Left hindlimb (tissue), 1 donor: ENCODE results near the gene NDOR1.

ENCODE experiments used
- DNase-seq: peaks from one replicate; pipeline ENCODE4 v3.0.0-alpha.2; 2018

The NDOR1 gene

DNA sequence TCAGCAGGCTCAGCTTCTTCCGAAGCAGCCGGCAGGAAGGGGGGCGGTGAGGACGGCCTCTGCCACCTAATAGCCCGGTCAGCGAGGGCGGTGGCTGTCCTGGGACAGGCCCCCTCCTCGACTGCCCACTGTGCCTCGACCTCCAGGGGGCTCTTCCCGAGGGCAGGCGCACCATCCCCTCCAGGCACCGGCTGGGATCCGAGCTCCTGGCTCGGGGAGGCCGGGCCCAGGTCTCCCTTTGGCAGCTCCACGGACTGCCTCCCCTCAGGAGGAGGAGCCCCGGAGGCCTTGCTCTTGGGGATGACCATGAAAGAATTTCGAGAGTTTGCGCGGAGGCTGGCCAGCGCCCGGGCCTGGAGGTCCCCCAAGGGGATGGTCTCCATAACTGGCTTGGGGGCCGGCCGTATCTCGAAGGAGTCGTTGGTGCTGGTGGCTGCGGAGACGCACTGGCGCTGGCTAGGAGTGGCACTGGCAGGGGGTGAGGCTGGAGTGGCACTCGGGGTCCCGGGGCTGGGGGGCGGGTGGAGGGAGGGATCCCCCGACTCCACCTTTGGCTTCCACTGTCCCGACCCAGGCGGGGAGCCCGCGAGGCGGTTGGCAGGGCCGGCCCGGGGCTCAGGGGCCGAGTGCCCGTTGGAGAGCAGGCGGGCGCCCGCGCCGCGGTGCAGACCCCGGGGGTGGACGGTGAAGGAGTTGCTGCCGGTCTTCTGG lies 5.9 kb upstream of the NDOR1 start:
- no peak for DNase-seq

DNA sequence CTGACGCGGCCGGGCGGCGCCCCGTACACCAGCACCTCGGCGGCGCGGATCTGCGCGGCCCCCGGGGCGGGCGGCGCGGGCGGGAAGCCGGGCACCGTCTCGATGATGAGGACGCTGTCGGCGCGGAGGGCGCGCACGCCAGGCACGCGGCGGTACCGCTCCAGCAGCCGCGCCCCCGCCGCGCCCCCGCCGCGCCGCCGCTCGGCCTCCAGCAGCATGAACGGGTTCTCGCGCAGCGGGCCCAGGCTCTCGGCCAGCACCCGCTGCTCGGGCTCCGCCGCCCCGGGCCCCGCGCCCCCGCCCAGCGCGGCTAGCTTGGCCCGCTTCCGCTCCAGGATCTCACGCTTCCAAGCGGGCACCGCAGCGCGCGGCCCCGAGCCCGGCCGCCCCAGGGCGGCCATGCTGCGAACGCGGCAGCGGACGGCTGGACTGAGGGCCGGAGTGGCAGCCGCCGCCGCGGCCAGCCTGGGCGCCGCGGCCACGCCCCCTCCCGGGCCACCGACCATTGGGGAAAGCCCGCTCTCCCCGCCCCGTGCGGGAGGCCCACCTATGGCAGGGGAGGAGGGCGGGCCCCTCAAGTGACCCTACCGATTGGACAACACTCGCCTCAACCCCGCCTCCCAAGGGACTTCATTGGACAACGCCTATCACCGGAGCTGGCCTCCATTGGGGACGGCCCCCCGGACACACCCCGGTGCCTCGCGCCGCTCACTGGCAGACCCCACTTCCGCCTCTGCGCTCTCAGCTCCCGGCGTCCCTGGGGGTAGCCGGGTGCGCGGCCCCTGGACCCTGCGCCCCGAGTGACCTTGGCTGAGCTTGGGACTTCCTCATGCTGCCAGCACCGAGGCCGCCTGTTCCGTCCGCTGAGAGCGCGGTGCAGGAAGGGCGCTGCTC lies 4.9 kb upstream of the NDOR1 start, which contains the start of gene TPRN:
TPRN (minus strand) TSS at position 431 of the 894 bp plus-strand sequence; CDS start at position 401, 30 bp downstream.
- peak; percentile 98 for DNase-seq

DNA sequence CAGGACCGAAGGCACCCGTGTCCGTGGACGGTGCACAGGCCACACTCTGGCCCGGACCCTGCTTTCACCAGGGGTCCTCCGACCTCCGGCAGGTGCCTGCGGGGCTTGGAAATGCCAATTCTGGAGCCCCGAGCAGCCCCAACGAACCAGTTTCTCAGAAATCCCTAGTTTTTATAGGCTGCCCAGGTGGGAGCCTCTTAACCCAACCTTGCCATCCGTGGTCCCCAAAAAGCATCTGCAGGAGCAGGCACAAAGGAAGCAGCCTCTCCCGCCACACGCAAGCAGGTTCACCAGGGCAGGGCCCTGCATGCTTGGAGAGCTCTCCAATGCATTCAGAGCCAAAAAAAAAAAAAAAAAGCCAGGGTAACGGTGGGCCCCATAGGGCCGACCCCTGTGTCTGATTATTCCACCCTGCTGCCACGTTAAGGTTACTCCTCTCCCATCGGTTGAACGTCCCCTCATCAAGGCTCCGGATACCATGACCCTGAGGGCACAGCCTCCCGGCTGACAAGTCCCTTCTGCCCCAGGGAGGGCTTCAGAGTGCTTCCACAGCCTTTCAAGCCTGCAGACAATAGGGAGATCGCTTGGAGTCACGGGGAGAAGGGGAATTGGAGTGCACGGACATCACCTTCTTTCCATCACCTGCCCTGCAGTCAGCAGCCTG lies 4.2 kb upstream of the NDOR1 start:
- no peak for DNase-seq

- DNase-seq, result no peak
Measured at GRCh38 chr9:137202966-137203365, 2.5 kb upstream of the NDOR1 start.

DNA sequence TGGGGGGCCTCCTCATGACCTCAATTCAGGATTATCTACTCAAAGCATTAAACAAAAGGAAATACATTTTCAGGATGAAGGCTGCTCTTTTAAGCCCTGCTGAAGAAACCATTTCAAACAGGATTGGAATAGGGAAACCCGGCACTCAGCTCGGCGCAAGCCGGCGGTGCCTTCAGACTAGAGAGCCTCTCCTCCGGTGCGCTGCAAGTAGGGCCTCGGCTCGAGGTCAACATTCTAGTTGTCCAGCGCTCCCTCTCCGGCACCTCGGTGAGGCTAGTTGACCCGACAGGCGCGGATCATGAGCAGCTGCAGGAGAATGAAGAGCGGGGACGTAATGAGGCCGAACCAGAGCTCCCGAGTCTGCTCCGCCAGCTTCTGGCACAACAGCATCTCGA lies 772 bp upstream of the NDOR1 start:
- DNase-seq, result no peak

DNA sequence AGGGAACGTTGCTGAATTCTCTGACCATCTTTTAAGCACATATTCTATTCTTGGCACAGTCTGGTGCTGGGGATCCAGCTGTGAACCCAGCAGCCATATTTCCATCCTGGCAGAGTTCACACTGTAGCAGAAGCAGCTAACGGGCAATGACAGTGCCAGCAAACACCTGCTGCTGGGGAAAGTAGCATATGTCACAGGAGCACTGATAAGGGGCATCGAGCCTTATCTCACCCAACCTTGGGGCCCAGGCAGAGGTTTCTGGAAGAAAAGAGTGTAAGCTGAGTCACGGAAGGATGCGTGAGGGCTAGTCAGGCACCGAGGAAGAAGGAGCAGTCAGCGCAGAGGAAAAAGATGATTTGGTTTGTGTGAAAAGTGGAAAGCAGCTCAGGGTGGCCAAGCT lies 1.1 kb downstream of the NDOR1 start:
- no peak for DNase-seq

DNA sequence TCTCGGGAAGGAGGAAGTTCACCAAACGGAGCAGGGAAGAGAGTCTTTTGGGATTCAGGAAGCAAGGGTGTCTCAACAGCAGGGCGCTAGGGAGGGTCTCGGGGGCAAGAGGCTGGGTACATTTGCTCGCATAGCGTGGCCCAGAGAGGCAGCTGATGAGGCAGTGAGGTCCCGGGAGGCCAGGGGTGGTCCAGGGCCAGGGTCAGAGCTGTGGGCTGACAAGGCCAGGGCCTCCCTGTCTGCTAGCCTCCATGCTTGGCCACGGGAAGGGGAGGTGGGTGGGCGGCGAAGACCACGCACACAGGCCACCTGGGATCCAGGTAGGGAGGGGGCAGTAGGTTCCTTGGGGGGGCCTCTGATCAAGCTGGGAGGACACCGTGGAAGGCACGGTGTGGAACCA lies 6.0 kb downstream of the NDOR1 start:
- DNase-seq, result no peak

DNA sequence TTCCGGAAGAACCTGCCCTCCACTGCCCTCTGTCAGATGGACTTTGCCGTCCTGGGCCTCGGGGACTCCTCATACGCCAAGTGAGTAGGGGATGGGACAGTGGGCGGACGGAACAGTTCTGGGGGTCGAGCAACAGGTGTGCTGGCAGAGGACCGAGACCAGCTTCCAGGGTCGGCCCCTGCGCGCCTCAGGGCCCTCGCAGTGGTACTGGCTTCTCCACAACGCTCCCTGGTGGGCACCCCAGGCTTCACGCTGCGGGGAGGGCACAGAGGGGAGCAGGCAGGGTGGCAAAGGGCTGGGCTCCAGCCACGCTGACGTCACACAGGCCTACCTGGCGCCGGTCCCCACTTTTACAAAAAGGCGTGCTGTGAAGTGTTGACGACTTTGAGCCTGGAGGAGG lies 7.0 kb downstream of the NDOR1 start:
- no peak for DNase-seq

GRCh38 chr9:137213160-137214060 lies 7.9 kb downstream of the NDOR1 start:
- DNase-seq, result no peak

GRCh38 chr9:137214620-137215019 lies 9.1 kb downstream of the NDOR1 start:
- no peak for DNase-seq

GRCh38 chr9:137215196-137215986 lies 9.9 kb downstream of the NDOR1 start:
- DNase-seq, result no peak

DNA sequence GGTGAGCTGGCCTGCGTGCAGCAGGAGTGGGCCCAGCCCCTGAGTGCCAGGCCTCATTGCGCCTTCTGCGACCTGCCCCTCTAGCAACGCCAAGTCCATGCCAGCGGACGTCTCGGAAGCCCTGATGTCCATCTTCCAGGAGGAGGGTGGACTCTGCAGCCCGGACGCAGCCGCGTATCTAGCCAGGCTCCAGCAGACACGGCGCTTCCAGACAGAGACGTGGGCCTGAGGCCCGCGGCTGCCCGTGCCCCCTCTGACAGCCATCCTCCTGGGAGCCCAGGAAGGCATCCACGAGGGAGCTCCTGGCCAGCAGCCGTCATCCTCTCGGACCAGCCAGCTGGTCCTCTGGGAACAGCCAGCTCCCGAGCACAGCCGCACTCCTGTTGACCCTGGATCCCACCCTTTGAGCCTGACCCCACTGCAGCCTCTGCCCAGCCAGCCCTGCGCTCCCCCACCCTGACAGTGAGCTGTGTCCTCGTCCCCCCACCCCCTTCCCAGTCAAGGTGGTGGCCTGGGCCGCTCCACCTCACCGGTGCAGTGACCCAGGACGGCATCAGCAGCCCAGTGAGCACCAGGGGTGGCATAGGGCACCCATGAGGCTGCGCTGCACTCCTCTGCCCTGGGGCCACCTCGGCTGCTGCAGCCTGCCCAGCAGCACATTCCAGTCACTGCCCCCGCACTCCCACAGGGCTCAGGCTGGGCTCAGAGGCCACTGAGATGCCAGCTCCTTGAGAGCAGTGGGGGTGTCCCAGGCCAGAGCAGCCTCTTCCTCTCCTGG lies 10.9 kb downstream of the NDOR1 start:
- no peak for DNase-seq

DNA sequence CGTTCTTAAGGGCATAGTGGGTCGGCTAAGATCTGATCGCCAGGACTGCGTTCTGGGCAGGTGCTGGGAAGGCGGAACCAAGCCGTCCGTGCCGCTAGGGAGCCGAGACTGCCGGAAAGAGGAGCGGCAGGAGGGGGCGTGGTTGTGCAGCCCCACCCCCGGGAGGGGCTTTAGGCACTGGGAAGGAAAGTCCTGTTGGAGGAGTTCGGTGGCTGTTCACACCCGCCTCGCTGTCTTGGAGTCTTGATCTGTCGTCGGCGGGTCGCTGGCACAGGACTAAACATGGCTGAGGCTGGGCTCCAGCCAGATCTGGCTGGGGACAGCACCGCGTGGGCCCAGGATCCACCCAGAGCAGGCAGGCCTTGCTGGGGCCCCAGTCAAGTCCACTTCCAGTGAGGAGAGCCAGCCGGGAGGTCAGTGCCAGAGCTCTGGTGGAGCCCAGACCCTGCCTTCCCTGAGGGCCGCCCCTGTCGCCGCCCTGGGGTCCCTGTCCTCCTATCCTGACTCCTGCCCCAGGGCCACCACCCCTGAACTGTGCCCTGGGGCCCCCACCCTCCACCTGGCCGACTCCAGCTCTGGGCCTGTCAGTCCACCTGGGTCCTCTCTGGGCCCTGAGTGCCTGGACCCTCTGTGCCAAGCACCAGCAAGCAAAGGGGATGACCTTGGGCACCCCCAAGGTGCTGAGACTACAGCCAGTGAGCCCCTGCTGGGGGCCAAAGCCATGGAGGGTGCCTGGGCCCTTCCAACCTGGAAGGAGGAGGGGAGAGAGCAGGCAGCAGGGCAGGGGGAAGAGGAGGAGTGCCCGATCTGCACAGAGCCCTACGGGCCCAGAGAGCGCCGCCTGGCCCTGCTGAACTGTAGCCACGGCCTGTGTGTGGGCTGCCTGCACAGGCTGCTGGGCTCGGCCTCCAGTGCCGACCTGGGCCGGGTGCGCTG lies 12.0 kb downstream of the NDOR1 start:
- no peak for DNase-seq

- DNase-seq, result no peak
Measured at GRCh38 chr9:137218212-137218753, 12.8 kb downstream of the NDOR1 start.

- no peak for DNase-seq
Measured at GRCh38 chr9:137218754-137219271, 13.3 kb downstream of the NDOR1 start.

GRCh38 chr9:137219757-137220316 lies 14.3 kb downstream of the NDOR1 start:
- DNase-seq, result no peak

DNA sequence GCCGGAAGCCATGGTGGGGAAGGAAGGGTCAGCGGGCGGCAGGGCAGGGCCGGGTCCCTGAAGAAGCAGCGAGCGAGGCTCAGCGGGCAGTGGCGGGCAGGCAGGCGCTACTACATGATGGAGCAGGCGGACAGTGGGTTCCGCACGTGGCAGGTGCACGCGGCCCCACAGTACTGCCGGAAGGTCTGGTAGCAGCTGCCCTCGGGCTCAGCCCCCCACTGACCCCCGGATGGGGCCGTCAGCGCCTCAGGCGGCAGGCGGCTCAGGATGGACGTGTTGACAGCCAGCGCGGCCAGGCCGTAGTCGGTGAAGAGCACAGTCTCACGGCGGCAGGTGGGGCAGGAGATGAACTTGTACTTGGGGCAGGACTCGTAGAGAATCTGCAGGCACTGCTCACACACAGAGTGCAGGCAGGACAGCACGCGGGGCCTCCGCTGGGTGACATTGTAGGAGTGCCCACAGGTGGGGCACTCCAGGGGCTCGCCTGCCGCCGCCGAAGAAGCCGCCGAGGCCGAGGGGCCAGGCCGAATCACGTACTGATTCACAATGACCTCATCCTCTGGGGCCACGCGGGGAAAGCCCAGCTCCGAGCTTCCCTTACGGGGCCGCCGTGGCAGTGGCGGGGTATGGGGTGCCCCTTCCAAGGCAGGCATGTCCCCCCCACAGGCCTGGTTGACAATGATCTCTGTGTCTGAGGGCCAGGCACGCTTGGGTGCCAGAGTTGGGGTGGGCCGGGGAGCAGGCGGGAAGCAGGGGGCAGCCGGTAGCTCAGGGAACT lies 15.0 kb downstream of the NDOR1 start:
- no peak for DNase-seq

GRCh38 chr9:137221095-137221505 lies 15.6 kb downstream of the NDOR1 start:
- DNase-seq, result no peak
